HG02759 (cell line): ENCODE measurements around the gene COLGALT1.
A peak's percentile ranks its signal among the peaks of the same experiment; 100 is the strongest.
"Not testable (repeated sequence)": the region's sequence is repeated elsewhere in the genome, so short reads cannot be mapped to it uniquely, and the experiment has no call there.

Source experiments
- ATAC-seq: cut with Tn5 transposase; IDR thresholded peaks from one replicate; pipeline ENCODE4 v1.9.1; 2021; ENCODE audit warnings: mild to moderate bottlenecking, moderate library complexity; ENCODE audit not compliant: unreplicated experiment

COLGALT1 gene

GRCh38 chr19:17556995-17557394 lies 1.5 kb downstream of the COLGALT1 start:
- ATAC-seq: no peak

GRCh38 chr19:17557466-17557865 lies 2.0 kb downstream of the COLGALT1 start:
- ATAC-seq: no peak

DNA sequence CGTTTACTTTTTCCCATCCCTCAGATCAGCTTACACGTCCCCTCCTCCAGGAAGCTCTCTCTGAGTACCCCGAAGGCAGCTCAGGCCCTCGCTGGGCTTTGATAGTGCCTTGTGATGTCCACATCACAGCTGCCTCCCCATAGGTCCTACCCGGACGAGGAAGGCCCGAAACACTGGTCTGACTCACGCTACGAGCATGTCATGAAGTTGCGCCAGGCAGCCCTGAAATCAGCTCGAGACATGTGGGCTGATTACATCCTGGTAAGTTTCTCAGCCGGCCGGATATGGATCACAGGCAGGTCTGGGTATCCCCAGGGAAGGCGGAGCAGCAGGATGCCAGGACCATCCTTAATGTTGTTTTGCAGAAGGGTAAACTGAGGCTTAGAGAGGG lies 4.8 kb downstream of the COLGALT1 start:
- ATAC-seq: no peak

DNA sequence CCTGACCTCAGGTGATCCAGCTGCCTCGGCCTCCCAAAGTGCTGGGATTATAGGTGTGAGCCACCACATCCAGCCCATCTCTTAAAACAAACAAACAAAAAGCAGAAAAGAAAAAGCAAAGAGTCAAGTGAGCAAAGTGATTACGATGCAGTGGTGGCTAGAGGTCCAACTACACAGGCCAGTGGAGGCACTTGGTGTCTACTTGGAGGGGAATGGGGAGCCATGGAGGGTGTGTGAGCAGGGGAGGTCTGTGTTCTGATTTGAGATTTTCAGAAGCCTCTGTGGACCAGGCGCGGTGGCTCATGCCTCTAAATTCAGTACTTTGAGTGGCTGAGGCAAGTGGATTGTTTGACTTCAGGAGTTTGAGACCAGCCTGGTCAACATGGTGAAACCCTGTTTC lies 6.6 kb downstream of the COLGALT1 start:
- ATAC-seq: no peak

GRCh38 chr19:17562561-17562960 lies 7.1 kb downstream of the COLGALT1 start:
- ATAC-seq: no peak

DNA sequence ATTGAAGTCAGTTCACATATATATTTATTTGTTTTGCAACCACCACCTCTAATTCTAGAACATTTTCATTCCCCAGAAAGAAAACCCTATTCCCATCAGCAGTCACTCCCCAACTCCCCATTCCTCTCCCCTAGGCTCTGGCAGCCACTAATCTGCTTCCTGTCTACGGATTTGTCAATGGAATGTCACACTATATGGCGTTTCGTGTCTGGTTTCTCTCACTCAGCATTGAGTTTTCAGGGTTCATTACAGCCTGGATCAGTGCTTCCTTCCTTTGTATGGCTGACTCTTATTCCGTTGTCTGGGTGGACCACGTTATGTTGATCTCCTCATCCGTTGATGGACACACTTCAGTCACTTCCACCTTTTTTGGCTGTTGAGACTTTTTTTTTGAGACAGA lies 9.3 kb downstream of the COLGALT1 start:
- ATAC-seq: no peak

- ATAC-seq: no peak
Measured at GRCh38 chr19:17565611-17566010, 10.2 kb downstream of the COLGALT1 start.

GRCh38 chr19:17567940-17568339 lies 12.5 kb downstream of the COLGALT1 start:
- no peak for ATAC-seq

DNA sequence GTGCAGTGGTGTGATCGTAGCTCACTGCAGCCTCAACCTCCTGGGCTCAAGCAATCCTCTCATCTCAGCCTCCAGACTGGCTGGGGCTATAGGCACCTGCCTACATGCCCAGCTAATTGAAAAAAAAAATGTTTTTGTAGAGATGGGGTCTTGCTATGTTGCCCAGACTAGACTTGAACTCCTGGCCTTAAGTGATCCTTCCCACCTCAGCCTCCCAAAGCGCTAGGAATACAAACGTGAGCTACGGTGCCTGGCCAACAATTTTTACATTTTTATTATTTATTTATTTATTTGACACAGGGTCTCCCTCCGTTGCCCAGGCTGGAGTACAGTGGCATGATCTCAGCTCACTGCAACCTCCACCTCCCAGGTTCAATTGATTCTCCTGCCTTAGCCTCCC lies 14.8 kb downstream of the COLGALT1 start:
- not testable (repeated sequence) for ATAC-seq

GRCh38 chr19:17570791-17571190 lies 15.3 kb downstream of the COLGALT1 start:
- no peak for ATAC-seq

- no peak for ATAC-seq
Measured at GRCh38 chr19:17572638-17573037, 17.2 kb downstream of the COLGALT1 start.

GRCh38 chr19:17575871-17576757 lies 20.7 kb downstream of the COLGALT1 start:
- ATAC-seq: no peak

- ATAC-seq: no peak
Measured at GRCh38 chr19:17576758-17577456, 21.5 kb downstream of the COLGALT1 start.

DNA sequence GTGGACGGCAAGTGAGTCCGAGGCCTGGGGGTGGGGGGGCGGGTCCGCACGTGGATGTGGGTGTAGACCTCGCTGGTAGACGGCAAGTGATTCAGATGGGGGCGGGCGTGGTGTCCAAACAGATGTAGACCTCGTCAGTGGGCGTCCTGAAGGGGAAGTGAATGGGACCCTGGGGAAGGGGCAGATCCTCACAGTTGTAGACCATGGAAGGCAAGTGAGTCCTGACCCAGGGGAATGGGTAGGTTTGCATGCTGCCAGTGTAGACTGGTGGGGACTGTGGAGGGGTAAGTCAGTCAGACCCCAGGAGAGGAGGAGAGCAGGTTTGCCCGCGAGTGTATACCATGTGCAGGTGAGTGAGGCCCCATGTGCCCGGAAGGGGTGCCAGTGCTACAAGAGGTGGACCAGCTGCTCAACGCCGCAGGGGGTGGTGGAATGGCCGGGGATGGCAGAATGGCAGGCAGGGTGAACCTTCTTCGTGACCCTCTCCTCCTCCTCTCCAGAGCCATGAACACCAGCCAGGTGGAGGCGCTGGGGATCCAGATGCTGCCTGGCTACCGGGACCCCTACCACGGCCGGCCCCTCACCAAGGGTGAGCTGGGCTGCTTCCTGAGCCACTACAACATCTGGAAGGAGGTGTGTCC lies 22.1 kb downstream of the COLGALT1 start:
- ATAC-seq: no peak

DNA sequence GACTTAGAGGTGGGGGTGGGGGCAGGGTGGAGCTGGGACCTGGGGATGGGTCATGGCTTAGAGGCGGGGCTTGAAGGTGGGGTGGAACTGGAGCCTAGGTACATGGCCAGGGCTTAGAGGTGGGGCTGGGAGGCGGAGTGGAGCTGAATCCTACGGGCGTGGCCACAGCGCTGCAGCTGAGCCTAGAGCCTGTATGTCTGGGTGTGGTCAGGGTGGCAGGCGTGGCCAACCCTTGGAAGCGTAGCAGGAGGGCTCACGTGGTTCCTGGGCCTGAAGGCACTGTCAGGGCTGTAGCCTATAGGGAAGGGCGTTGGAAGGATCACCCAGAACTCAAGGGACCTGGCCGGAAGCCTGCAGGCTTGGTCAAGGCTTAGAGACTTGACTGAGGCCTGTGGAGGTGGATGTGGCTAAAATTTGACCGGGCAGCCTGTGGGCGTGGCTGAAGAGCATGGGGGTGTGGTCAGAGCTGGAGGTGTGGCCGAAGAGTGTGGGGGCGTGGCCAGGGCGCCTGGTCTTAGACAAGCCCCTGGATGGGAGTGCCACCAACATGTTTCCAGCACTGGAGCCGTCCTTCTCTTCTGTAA lies 24.3 kb downstream of the COLGALT1 start:
- ATAC-seq: peak; percentile 42

DNA sequence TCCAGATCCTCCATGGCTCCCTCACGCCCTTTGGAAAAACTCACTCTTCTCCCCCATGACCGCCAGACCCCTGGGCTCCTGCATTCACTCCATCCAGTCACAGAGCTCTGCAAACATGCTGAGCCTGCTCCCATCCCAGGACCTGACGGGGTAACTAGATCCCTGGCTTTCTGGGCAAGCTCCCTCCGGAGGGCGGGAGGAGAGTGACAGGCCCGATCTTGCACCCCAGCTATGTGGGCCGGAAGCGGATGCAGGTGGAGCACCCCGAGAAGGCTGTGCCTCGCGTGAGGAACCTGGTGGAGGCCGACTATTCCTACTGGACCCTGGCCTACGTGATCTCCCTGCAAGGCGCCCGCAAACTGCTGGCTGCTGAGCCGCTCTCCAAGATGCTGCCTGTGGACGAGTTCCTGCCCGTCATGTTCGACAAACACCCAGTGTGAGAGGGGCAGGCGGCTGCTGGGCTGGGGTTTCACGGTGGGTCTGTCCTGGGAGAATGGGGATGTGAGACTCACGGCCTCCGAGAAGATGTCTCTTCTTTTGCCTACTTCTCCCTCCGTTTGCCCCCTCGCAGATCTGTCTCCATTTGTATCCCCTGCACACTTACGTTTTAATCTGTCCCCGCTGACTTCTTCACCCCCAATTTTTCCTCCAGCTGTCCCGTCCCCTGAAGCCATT lies 25.2 kb downstream of the COLGALT1 start:
- ATAC-seq: no peak

DNA sequence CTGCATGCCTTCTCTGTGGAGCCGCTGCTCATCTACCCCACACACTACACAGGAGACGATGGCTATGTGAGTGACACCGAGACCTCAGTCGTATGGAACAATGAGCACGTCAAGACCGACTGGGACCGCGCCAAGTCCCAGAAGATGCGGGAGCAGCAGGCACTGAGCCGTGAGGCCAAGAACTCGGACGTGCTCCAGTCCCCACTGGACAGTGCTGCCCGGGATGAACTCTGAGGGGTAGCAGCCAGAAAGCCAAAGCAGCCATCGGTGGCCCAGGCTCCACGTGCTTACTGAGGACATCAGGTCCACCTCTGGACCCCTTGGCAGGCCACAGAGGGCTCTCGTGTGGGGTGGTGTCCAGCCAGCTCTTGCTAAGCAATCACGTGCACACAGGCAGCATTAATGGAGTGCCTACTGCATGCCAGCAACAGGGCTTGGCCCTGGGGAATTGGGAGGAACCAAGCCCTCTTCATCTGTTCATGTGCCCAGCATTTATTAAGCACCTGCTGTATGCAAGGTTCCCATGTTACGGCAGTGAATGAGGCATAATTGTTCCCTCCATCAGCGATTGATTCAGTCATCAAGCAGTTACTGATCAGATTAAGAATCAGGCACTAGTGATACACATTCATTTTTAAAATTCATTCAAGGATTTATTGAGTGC lies 25.9 kb downstream of the COLGALT1 start:
- ATAC-seq: no peak

DNA sequence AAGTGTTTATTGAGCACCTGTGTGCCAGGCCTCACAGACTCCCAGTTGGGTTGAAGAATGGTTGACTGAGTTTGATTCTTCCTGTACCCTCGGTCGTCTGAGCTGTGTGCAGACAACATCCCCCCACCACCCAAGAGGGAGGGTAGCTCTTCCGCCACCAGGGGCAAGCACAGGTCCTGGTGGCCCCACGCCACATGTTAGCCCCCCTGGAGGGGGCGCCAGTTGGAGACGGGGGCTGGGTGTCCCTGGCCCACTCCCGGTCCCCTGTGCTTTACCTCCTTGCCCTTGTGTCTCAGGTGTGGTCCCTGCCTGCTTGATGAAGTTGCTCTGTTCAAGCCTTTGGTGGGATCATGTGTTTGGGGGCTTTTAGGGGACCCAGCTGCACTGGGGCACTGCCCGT lies 27.2 kb downstream of the COLGALT1 start:
- no peak for ATAC-seq

DNA sequence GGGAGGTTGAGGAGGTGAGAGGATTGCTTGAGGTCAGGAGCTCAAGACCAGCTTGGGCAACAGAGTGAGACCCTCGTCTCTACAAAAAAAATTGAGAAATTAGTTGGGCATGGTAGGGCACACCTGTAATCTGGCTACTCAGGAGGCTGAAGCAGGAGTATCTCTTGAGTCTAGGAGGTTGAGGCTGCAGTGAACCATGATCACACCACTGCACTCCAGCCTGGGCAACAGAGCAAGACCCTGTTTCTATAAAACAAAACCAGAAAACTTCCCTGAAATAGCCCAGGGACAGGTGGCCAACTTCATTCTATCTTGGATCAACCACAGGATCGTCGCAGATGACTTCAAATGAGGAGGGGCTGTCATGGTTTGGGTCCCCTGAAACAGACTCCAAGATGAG lies 28.7 kb downstream of the COLGALT1 start:
- no peak for ATAC-seq

GRCh38 chr19:17585395-17585794 lies 29.9 kb downstream of the COLGALT1 start:
- not testable (repeated sequence) for ATAC-seq
